OCI-LY1 (cell line): Measurements from ENCODE around the gene CPVL.

Source experiments
- CTCF ChIP-seq: fragments of 200-600 bp; sonication (generic), shearing (Covaris generic); IDR thresholded peaks from 2 replicates; pipeline ENCODE4 v1.5.1; 2017; ENCODE audit warnings: mild to moderate bottlenecking, antibody characterized with exemption, low read length, moderate library complexity, mixed read lengths
- EZH2 ChIP-seq: fragments of 200-600 bp; sonication (generic), shearing (Covaris generic); IDR thresholded peaks from 2 replicates; pipeline ENCODE4 v1.8.0; 2017; ENCODE audit warnings: borderline replicate concordance, mixed run types, mild to moderate bottlenecking, antibody characterized with exemption, low read length, moderate library complexity, mixed read lengths

DNA sequence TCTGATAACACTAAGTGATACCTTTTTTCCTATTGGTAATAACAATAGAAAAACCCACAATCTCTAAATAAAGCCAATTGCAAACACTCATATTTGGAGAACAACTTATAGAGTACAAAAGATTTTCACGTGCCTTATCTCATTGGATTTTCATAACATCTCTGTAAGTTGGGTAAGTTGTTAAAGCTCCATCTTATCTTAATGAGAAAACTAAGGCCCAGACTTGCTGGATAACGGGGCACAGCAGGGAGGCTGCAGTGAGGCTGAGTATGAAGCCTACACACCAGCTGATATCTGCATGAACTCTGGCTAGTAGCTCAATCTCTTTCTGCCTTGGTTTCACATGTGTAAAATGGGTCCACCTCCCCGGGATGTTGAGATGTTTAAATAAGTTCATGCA, 26.8 kb downstream of the CPVL start:
- TF ChIP-seq CTCF: no peak
- TF ChIP-seq EZH2: no peak
